Measurements from ENCODE around the gene PSRC1.
"Not testable (repeated sequence)": the region's sequence is repeated elsewhere in the genome, so short reads cannot be mapped to it uniquely, and the experiment has no call there.

Gene PSRC1

DNA sequence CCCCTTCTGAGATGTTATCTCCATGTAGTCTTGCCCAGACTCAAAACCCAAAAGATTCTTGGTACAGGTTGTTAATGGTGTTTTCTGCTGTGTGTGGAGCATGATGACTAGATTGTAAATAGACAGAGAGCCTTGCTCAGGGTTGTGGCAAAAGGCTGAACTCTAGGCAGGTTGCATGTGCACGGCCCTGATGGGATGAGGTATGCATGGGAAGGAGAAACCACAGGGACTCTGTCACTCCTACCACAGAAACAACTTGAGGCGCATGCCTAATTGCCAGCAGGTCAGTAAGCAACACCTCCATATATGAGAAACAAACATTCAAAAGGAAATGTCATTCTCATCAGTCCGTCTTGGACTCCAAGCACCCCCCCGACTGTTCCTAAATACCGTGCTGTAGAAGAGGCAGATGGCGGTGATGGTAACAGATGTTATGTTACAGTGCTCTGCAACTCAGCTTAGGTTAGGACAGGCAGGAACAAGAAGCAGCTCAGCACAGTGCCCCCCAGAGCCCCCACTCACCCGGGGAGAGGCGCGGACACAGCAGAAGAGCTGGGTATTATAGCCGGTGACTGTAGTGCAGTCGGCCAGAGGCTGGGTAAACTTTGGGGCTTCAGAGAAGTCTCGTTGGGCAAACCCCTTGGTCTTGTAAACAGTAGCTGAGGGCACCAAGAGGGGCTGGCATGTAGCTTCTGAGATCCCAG lies 12.9 kb upstream of the PSRC1 start:
- no peak for DNase-seq

DNA sequence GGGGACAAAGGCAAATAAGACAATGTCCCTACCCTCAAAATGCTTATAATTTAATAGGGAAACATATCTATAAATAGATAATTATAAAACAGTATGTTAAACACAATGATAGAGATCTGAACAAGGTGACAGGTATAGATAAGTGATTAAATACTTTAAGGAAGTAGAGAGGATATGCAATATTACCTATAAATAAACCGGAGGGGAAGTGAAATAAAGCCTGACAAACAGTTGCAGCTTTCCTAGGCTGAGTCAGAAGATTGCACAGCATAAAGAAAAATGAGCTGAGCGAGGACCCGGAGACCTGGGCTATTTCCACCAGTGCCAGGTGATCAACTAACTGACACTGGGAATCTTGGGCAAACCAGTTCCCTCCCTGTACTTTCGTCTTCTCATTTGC lies 11.5 kb upstream of the PSRC1 start:
- DNase-seq: no peak

DNA sequence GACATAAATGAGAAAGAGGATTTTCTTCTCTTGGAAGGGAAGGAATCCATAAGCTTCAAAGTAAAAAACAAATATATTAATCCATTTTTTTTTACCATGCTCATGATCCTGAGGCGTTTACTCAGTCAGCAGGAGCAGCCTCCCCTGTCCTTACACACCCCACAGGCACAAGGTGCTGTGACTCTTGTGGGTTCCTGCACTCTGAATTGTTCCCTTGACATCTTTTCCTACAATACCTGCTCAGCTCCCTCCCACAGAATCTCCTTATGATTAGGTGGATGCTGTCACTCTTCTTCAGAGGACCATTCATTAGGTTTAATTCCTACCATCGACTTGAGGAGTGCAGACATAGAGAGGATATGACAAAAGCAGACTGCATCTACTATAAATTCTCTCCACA lies 10.1 kb upstream of the PSRC1 start:
- no peak for DNase-seq

DNA sequence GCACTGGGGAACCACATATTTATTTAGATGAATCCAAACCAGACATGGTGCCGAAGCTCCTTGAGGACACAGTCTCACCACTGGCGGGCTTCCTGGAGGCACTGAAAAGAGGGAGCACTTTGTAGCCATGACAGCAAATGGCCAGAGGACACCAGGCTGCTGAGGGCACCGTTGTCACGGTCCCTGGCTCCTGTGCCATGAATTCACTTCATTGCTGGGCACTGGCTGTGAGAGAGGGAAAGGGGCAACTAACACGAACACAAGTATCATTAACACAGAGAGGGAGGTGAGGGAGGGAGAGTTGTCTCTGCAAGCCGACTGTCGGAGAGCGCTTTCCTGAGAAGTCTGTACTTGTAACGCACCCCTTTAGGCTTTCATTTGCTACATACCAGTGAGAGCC lies 9.4 kb upstream of the PSRC1 start:
- DNase-seq: no peak

DNA sequence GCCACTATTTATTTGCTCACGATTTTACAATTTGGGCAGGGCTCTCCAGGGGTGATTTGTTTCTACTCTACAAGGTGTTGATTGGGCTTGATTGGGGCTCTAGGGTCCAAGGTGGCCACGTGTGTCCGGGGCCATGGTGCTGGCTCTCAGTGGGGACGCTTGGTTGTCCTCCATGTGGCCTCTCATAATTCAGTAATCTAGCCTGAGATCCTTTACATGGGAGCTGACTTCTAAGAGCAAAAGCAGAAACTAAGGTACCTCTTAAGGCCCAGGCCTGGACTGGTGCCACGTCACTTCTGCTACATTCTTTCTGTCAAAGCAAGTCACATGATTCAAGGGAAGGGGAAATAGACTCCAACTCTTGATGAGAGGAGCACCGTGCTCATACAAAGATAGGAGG lies 8.1 kb upstream of the PSRC1 start:
- no peak for DNase-seq

DNA sequence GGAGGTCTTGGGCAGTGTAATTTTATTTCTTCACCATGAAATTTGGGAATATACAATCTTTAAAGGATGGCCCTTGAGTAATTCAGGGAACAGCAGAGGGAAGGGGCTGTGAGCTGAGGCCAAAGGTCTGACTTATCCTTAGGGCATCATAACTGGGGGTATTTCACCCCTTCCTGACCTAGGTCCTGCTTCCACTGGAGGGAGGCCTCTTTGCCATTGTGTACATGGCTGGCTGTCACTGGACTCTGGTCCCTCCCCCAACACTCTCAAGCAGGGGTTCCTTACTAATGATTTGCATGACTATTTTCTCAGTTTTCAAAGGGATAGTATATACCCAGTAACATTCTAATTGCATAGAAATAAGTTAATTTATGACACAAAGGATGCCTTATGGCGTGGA lies 7.2 kb upstream of the PSRC1 start:
- DNase-seq: no peak

DNA sequence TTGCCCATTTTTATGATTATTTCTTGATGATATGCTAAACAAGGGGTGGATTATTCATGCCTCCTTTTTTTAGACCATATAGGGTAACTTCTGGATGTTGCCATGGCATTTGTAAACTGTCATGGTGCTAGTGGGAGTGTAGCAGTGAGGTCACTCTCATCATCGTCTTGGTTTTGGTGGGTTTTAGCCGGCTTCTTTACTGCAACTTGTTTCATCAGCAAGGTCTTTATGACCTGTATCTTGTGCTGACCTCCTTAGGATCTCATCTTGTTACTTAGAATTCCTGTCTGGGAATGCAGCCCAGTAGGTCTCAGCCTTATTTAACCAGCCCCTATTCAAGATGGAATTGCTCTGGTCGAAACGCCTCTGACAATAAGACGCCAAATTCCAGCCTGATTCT lies 3.8 kb upstream of the PSRC1 start:
- not testable (repeated sequence) for DNase-seq

DNA sequence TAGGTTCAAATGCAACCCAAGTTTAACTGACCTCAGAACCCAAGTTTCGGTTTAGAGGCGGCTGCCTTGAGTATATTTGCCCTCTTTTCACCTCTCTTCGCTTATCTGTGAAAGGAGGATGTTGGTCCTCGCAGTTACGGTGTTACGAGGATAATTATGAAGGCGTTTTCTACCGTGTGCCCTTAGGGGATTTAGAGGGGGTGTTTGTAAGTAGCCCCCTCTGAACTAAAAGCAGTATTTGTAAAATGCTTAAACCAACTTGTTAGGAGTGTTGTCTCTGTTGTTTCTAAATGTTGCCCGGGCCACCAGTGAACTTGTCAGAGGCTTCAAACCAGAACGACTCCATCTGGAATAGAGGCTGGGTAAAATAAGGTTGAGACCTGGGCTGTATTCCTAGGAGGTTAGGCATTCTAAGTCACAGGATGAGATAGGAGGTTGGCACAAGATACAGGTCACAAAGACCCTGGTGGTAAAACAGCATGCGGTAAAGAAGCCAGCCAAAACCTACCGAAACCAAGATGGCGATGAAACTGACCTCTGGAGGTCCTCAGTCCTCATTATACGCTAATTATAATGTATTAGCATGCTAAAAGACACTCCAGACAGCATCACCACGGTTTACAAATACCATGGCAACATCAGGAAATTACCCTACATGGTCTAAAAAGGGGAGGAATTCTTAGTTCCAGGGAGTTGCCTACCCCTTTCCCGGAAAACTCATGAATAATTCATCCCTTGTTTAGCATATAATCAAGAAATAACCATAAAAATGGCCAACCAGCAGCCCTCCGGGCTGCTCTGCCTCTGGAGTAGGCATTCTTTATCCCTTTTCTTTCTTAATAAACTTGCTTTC lies 1.0 kb upstream of the PSRC1 start:
- DNase-seq: no peak

DNA sequence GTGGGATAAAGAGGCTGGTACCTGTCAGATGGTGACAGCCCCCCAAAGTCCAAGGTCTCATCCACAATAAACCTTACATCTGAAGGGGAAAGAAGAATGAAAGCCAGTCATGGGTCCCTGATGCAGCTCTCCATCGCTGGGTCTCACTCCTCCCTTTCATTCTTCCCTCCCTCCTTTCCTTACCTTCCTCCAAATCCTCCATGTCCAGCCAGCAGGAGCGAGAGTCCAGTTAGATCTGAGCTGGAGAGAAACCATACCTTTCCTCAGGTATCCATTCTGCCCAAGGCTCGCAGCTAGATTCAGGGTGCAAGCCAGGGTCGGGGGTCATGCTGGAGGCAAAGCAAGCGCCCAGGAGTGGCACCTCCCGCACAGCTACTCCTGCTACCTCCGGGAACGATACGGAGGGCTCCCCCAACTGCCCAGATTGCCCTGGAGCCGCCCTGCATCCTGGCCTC lies 421 bp downstream of the PSRC1 start:
- no peak for DNase-seq

DNA sequence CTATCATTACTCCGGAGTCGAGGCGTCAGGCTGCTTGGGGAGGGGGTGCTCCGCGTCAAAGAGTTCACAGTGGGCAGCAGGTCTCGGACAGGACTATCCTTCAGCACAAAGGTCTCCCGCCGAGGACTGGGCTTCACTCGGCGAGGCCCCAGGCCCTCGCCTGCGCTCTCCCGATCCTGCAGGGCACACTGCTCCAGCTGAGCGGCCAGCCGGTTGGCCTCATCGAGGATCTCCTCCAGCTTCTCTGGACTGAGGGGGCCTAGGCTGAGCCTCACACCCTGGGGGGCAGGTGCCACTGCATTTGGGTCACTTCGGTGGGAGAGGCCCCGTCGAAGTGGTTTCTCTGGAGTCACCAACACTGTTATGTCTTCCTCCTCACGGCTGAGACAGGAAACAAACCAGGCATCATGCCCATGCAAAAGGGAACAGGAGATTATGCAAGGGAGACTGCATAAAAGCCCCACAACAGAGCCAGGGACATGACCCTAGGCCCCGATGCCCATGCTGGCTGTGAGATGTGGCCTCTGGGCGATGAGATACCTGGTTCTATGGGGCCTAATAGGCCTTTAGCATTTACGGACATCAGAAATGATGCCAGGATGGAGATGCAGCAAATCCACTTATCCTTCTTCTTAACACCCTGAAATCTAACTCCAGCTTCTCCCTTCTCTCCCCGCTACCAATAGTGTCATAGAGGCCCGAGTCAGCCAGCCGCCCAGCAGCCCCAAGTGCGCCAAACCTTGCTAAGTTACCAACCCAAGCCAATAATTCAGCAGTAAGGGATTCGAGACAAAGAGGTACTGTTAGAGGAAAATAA lies 1.1 kb downstream of the PSRC1 start:
- no peak for DNase-seq

DNA sequence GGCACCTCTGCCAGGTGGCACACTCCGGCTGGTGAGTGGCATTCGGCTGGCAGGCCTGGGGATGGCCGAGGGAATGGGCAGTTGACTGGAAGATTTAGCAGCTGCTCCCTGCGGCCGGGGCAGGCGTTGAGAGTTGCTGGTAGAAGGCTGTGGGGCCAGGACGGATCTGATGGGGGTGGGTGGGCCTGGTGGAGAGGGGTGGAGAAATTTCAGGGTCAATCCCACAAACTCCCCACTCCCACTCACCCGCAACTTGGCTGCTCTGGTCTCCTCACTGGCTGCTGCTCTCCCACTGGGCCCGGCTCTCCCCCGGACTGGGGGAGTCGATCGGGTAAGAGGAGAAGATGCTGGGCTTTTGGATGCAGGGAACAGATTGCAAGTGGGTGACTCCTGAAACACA lies 2.1 kb downstream of the PSRC1 start:
- DNase-seq: no peak

DNA sequence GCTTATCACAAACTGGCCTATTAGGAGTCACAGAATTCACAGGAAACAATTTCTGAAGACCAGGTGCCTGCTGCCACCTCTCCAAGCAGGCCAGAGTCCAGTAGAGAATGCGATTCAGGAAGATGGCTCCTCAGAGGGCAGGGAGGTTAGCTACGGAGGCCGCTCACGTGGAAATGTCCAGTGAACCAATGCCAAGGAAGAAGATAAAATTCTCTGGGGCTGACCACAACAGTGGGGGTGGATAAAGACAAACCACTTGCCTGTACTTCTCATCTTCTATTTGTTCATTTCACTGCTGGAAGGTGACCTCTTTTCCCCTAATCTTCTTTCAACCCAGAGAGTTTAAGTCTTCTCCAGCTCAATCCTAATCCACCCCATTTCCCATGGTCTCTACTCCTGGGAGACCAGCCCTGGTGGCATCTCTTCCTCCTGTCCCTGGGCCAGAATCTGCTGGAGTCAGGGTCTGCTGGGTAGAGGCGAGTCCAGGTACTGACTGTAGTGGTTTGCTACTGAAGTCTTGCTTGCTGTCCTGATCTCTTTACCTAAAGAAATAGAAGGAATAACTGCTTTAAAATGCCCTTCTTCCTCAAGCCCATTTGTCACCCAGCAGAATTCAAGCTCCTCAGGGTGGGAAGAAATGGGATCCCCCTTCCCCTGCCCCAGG lies 3.2 kb downstream of the PSRC1 start:
- DNase-seq: no peak

DNA sequence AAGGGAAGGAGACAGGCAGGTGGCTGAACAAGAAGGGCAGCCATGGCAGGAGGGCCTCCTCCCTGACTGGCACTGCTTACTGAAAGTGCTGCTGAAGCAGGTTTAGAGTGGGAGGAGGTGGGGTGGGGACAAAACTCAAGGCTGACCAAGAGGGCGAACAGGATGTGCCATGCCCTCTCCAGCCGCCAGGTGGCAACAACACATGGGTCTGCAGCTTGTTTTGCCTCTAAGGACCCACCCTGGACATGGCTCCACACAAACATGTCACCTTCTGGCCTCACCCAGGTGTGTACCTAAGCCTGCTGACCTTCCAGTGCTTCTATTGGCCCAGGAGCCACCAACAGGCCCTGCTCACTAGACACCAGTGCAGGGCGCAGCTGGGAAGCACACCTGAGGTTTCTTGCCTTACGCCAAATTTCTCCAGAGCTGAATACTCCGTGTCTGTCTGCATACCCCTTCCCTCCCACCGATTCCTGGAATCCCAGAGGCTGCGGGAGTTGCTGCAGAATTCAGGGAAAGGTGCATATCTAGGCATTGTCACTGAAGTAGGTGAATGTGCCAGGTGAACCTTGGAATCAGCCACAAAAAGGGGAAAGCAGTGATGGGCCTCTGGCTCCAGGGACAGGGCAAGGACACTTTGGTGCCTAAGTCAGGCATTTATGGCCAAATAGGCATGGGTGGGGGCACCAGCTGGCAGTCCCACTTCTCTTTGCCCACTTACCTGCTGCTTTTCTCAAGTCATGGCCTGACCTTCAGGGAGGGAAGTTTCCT lies 5.3 kb downstream of the PSRC1 start:
- peak in 5 of 6 experiments; percentile 22 to 53 (median 29) for DNase-seq

DNA sequence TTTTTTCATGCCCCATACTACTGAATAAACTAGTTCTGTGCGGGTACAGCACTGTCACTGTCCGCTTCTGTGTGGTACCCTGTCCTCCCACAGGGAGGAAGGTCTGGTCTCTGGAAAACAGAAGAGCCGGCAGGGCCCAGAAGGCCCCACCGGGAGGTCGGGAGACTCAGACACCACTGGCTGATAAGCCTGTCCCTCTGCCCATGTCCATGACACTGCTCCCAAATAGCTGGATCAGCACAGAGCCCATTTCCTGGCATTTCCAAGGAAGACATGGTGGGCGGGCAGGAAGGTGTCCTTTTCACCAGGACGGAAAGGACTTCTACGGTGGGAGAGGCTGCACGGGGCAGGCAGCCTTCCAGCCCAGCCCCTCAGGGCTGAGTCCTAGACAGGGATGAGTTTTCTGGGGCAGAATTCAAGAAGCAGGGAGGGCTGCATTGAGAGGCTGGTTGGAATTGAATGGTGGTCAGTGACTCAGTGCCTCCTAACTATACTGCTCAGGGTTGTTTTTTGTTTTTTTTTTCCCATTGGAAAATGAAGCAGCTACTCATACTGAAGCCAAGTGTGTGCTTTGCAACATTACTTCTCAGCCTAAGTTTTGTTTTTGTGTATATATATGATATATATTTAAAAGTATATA lies 7.1 kb downstream of the PSRC1 start:
- DNase-seq: no peak

DNA sequence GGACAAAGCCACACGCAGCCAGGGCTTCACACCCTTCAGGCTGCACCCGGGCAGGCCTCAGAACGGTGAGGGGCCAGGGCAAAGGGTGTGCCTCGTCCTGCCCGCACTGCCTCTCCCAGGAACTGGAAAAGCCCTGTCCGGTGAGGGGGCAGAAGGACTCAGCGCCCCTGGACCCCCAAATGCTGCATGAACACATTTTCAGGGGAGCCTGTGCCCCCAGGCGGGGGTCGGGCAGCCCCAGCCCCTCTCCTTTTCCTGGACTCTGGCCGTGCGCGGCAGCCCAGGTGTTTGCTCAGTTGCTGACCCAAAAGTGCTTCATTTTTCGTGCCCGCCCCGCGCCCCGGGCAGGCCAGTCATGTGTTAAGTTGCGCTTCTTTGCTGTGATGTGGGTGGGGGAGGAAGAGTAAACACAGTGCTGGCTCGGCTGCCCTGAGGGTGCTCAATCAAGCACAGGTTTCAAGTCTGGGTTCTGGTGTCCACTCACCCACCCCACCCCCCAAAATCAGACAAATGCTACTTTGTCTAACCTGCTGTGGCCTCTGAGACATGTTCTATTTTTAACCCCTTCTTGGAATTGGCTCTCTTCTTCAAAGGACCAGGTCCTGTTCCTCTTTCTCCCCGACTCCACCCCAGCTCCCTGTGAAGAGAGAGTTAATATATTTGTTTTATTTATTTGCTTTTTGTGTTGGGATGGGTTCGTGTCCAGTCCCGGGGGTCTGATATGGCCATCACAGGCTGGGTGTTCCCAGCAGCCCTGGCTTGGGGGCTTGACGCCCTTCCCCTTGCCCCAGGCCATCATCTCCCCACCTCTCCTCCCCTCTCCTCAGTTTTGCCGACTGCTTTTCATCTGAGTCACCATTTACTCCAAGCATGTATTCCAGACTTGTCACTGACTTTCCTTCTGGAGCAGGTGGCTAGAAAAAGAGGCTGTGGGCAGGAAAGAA lies 8.1 kb downstream of the PSRC1 start:
- no peak for DNase-seq

DNA sequence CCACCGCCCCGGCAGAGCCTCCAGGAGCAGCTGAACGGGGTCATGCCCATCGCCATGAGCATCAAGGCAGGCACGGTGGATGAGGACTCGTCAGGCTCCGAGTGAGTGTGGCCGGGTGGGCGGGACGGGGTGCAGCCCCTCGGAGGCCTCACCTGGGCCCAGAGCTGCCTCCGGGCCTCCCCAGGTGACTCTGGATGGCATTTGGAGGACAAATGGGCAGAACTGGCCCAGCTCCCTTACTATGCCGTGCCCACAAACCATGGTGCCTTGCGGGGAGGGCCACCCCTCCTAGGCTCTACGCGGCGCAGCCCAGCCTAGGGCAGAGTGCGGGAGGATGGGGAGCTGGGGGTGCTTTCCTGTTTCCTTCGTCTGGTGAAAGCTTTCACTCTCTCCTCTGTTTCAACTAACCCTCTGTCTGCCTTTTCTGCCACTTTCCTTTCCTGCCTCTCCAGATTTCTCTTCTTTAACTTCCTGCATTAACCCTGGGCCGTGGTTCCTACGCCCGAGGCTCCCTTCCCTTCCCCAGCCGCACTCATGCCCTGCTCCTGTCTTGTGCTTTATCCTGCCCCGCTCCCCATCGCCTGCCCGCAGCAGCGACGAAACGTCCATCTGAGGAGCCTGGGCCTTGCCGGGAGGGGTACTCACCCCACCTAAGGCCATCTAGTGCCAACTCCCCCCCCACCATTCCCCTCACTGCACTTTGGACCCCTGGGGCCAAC lies 9.2 kb downstream of the PSRC1 start:
- DNase-seq: no peak

DNA sequence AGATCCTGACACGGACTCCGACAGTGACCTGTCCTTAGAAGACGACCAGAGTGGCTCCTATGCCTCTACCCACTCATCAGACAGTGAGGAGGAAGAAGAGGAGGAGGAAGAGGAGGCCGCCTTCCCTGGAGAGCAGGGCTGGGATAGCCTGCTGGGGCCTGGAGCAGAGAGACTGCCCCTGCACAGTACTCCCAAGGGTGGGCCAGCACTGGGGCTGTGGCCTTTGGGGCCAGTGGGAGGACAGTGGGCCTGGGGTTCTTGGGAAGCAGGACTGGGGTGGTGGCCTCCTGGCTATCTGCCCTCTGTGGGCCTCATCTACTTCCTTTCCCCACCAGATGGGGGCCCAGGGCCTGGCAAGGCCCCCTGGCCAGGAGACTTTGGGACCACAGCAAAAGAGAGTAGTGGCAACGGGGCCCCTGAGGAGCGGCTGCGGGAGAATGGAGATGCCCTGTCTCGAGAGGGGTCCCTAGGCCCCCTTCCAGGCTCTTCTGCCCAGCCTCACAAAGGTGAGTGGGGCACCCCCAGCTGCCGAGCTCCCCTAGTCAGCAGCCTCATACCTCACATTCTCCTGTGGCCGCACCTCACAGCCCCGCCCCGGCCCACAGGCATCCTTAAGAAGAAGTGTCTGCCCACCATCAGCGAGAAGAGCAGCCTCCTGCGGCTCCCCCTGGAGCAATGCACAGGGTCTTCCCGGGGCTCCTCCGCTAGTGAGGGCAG lies 10.0 kb downstream of the PSRC1 start:
- no peak for DNase-seq

DNA sequence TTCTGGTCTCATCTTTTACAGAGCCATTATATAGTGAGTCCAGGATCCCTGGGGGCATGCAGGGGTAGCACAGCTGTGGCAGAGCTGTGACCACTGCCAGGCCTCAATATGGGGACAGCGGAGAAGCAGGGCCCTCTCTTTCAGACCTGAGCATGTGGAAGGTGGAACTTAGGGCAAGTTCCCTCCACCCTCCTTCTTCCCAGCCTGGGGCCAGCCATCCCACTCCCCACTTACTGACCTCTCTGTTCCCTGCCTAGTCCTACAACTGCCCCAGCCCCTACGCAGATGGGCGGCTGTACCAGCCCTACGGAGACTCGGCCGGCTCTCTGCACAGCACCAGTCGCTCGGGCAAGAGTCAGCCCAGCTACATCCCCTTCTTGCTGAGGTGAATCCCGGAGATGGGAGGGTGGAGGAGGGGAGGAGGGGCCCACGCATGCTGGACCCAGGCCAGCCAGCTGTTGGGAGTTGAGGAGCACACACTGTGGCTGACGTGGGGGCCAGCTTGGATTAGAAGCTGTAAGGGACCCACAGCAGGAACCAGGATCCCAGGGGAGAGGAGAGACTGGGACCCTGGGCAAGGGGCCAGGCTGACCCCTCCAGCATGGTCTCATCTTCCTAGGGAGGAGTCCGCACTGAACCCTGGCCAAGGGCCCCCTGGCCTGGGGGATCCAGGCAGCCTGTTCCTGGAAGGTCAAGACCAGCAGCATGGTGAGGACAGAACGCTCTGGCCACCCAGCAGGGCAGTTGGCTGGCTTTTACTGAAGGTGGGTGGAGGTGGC lies 10.7 kb downstream of the PSRC1 start:
- no peak for DNase-seq
